LHCN-M2 (cell line): ENCODE data around the gene MAP2K5. TPM values are rescaled to one million over a fixed set of nuclear protein-coding genes. Genes with fewer than 3 reads are reported as not detected.

Source experiments
- DNase-seq: peaks from one replicate; pipeline ENCODE4 v3.0.0-alpha.2; 2012; ENCODE audit warnings: low read depth
- total RNA-seq: library from RNA; depleted of rRNA; stranded (reverse); fragments of >200 nt; gene quantifications from 2 replicates; pipeline ENCODE4 v1.2.3, GENCODE V29; 2014

The MAP2K5 gene
- total RNA-seq, 1 experiment from 2014 or later = 4.2 TPM

DNA sequence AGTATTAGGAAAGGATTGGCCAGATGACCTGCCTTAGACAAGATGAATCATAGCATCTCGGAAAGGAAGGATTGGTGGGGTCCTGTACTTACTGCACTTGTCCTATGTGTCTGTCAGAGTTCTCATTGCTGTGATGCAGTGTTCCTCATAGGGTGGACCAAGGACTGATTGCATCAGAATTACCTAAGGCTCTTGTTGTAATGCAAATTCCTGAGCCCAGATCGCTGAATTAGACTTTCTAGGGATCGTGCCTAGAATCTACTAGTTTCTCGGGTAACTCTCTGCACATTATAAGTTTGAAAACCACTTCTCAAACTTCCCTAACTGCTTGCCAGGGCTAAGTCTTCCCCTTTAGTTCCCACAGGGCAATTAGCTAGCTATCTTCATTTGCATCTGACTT lies 207.9 kb downstream of the MAP2K5 start:
- no peak for DNase-seq

DNA sequence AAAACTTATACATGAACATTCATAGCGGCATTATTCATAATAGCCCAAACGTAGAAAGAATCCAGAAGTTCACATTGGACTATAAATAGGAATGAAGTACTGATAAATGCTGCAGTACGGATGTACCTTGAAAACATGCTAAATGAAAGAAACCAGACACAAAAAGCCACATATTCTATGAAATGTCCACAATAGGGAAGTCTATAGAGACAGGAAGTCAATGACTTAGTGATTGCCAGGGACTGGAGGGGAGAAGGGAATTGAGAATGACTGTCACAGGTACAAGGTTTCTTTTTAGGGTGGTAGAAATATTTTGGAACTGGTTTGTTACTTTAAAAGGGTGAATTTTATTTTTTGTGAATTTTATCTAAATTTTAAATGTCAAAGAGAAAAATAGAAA lies 211.4 kb downstream of the MAP2K5 start:
- DNase-seq = no peak

GRCh38 chr15:67755264-67755663 lies 212.8 kb downstream of the MAP2K5 start:
- no peak for DNase-seq

GRCh38 chr15:67755936-67756335 lies 213.4 kb downstream of the MAP2K5 start:
- DNase-seq = no peak

DNA sequence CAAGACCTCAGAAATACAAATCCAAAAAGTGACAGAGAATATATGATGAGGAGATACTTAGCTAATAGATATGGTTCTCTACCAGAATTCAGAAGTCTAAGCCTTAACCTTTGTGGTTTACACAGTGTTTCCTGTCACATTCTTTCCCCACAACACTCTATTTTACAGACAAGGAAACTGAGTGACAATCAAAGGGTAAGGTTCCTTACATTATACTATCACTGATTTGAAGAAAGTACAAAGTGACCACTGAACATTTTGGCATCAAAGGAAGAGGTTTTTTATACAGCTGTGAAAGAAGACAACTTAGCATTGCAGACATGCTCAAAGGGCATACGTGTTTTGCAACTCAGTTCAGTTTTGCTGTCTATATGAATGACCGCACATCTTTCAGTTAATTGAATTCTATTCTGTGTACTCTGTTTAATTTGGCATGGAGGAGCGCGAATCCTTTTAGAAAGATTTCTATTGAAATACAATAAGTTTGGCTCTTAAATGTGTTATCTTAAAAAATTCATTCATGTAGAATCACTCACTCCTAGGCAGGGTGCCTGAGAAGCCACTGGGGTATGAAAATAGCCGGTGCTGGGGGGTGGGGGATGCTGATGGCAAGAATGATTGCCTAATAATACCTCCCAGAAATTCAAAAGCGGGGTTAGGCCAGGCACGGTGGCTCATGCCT lies 216.3 kb downstream of the MAP2K5 start:
- no peak for DNase-seq

DNA sequence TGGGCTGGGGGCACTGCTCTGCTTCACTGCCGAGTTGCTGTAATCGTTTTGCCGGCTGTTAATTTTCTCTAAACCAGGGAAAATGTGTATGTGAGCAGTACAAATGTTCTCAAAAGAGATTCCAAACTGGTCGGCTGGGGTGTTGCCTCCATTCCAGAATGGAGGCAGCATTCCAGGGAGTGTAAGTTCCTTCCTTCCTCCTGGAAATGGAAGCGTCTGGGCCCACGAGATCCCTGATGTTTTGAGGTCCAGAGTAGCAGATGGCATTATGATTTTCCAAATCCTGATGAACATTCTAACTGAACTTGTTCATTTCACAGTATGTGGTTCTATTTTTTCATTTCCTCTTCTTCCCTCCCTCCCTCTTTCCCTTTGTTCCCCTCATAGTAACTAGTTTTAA lies 218.4 kb downstream of the MAP2K5 start:
- no peak for DNase-seq

GRCh38 chr15:67761343-67761742 lies 218.8 kb downstream of the MAP2K5 start:
- no peak for DNase-seq

GRCh38 chr15:67762610-67763368 lies 220.3 kb downstream of the MAP2K5 start:
- no peak for DNase-seq

GRCh38 chr15:67765701-67766100 lies 223.2 kb downstream of the MAP2K5 start:
- DNase-seq = no peak

GRCh38 chr15:67766968-67767367 lies 224.5 kb downstream of the MAP2K5 start:
- no peak for DNase-seq

DNA sequence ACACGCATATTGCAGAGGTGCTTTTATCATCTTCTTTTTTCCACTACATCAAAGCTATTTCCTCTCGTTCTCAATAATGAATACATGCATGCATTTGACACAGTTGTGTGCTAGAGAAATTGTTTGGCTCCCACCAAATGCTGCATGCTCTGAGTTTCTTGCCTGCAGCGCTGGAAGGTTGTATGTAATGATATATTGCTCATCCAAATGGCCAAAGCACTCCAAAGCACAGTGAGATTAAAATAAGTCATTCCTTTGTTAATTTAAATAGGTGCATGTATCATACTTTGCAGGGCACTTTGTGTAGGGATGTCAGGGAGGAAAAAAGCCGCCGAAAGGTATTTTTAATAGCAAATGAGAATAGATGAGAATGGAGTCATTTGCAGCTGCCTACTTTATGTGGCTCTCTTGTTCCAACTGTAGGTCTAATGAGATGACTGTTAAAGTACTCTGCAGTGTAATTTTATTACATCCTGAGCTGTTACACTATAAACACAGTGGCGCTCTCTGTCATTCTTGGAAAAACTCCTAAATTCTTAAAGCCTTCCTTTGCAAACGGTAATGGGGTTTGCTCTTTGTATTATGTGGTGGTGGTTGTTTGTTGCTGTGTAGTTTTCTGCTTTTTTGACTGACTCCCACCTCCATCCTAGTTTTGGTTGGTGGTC lies 225.9 kb downstream of the MAP2K5 start:
- no peak for DNase-seq

GRCh38 chr15:67769497-67770357 lies 227.2 kb downstream of the MAP2K5 start:
- no peak for DNase-seq

DNA sequence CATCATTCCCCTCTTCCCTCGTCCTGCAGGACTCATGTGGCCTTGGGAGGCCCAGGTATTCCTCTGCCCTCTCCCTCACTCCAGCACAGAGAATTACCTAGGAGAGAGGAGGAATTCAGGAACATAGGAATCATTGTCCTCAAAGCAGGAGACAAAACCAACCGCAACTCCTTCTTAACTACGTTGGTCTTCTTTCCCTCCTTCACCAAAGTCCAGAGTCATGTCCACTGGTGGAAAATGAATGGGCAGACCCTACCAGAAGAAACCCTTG lies 227.8 kb downstream of the MAP2K5 start:
- DNase-seq = no peak

DNA sequence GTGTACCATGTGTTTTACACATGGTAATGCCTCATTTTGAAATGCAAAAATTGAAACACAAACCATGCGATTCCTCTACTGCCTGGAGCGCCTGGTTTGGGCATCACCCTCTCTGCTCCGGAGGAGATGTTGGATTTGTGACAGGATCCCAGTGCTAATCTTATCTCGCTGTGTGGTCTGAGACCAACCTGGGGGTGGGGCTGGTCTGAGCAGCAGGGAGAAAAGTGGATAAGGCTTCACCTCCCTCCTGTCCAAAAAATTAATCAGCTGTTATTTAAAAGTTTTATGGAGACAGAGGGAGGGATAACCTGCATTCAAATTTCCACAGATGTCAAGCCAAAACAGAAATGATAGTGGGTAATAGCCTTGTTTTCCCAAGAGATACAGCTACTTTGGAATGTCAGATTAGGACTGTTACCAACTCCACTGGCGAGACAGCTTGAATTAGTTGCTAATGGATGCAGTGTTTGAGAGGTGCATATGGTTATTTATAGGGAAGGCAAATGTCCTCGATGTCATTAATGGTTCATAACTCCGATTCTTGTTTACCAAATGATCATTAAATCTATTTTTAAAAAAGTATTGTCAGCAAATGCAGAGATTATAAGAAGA lies 228.8 kb downstream of the MAP2K5 start:
- DNase-seq = no peak

DNA sequence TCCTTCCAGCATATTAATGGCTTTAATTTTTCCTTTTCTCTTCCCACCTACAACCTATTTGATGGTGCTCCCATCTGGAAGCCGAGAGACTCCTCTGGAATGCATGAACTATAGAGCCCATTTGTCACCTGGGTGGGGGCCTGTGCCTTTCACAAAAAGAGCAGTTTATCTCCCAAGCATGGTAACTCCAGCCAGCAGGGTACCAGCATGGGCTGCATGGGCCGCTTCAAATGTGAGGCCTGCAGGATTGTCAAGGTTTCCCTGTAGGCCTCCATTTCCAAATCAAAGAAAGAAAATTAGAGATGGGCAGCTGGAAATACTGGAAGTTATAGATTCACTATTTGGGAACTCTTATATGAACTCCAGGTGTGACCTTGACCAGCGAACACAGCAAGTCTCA lies 232.1 kb downstream of the MAP2K5 start:
- no peak for DNase-seq

DNA sequence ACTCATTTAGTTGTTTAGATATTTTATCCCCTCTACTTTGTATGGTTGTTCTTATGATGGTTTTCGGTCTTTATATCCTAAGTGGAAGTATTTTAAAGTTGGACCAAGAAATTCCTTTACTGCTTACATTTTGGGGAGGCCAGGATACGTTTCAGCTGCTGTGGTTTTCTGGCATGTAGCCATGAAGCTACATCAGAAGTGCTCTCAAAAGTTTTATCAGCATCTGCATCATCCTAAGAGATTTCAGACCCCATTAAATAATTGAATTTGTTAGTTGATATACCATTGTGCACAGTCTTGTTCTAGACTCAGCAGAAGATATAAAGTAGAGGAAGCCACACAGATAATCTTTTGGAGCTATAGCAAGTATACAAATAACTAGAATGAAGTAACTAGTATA lies 232.7 kb downstream of the MAP2K5 start:
- DNase-seq = no peak

DNA sequence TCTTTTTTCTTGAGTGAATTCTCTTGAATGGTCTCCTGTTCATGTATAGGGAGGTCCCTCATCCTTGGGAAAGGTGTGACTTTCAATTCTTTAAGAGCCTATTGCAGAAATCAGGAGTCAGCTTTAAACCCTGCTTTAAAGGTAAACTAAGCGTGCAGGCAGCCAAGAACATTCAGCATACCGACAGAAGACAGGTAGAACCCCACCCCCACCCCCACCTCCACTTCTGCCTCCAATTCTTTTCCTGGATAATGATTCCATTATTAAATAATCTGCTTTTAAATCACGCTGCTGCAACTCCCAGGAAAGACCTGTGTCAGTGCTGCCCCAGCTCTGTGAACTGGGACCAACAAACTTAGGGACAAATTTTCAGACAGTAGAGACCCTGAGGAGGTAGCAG lies 233.5 kb downstream of the MAP2K5 start:
- DNase-seq = no peak

DNA sequence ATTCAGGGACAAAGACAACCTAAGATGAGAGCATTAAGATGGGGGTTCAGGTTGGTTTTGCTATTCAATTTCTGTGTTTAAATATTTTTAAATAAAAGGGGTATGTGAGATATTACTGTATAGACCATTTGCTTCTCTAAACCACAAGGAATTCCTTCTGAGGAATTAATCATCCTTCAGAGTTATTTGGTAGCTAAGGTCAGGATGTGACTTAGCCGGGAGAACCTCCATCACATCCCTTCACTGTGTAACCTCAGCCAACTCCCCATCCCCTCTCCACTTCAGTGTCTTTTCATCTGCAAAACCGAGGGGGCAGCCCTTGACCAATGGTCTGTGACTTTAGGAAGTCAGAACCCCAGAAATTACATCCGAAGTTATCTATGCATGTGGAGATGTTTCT lies 234.1 kb downstream of the MAP2K5 start:
- peak; percentile 53 for DNase-seq

DNA sequence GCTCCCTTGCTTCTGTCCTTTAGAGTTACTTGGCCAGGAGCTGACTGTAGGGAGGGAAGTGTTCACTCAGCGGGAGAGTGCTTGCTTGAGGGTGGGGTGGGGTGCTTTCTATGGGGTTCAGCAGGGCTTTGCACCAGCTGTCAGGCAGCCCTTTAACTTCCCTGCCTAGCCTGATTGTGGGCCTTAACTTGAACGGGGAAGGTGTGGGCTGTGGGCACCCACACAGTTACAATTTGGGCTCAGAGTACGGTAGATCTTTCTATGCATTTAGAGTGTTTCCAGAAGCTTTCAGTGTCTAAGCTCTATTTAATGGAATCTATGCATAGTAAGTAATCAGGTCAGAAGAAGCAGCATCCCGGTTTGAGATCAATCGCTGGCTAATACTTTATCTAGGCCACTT lies 234.6 kb downstream of the MAP2K5 start:
- DNase-seq = no peak

- peak; percentile 56 for DNase-seq
These were observed 235.3 kb downstream of the MAP2K5 start for GRCh38 chr15:67777773-67778172.

GRCh38 chr15:67778968-67779548 lies 236.6 kb downstream of the MAP2K5 start:
- DNase-seq = no peak
